Ovary (tissue), 9 donors: ENCODE measurements around the gene TRAM2. TPM values are rescaled to one million over a fixed set of nuclear protein-coding genes. Genes with fewer than 3 reads are reported as not detected.

ENCODE experiments used
- DNase-seq, 5 donors: peaks; one replicate each; pipeline ENCODE4 v3.0.0-alpha.2; 2019 to 2020
- H3K27ac ChIP-seq, 2 donors: fragments of 200-600 bp; one replicate each; pipeline versions ENCODE4 v1.5.1 to v1.8.0; 2019 to 2022
- H3K27me3 ChIP-seq: fragments of 200-600 bp; one replicate; pipeline ENCODE4 v1.8.0; 2022
- H3K36me3 ChIP-seq: fragments of 200-600 bp; sonication (generic); one replicate; pipeline ENCODE4 v1.5.1; 2019
- H3K4me1 ChIP-seq: one replicate; pipeline ENCODE4 v1.8.1; 2013; ENCODE audit warnings: mild to moderate bottlenecking, moderate library complexity; ENCODE audit not compliant: insufficient read depth
- H3K4me3 ChIP-seq: fragments of 200-600 bp; sonication (generic); one replicate; pipeline ENCODE4 v1.5.1; 2017
- H3K9me3 ChIP-seq, 2 donors: fragments of 200-600 bp in 1 of 2; sonication (generic) in 1 of 2; one replicate each; pipeline versions ENCODE4 v1.5.1 to v1.8.1; 2013 to 2019; ENCODE audit warnings: mild to moderate bottlenecking in 1 of 2, moderate library complexity in 1 of 2
- CTCF ChIP-seq, 3 donors: fragments of 450-650 bp in 2 of 3; fragments of 200-600 bp in 1 of 3; IDR thresholded peaks; one replicate each; pipeline versions ENCODE4 v1.5.1 to v1.8.0; 2016 to 2022; ENCODE audit warnings: antibody characterized with exemption in 3 of 3, mild to moderate bottlenecking in 1 of 3
- EP300 ChIP-seq: sonication (generic); formaldehyde crosslinking; IDR thresholded peaks from one replicate; pipeline ENCODE4 v1.6.1; 2017; ENCODE audit warnings: antibody characterized with exemption
- POLR2A ChIP-seq: fragments of 450-650 bp; IDR thresholded peaks from one replicate; pipeline ENCODE4 v1.6.1; 2017; ENCODE audit warnings: antibody characterized with exemption, mild to moderate bottlenecking, moderate library complexity
- WGBS, 3 donors: extraction: QIAGEN DNeasy Blood & Tissue Kit in 1 of 3; methylation state at CpG; one replicate each; pipeline versions ENCODE4 v1.1.5 to v1.1.7; 2013 to 2017; 5-methylcytosine and 5-hydroxymethylcytosine counted together
- intact Hi-C, 4 donors: fragments of 100-400 bp; cut with DNase I; formaldehyde crosslinking; loops; one replicate each; pipeline versions ENCODE4 v1.11.0 to v1.15.1; 2022 to 2023
- polyA plus RNA-seq, 2 donors: library from polyadenylated mRNA; stranded (reverse); fragments of 200-250 nt in 1 of 2; fragments of 350-450 nt in 1 of 2; fragmentation: Illumina TruSeq in 1 of 2; extraction: RNeasy Lipid Tissue Mini Kit (QIAGEN cat#74804) in 1 of 2; gene quantifications; one replicate each; pipeline ENCODE4 v1.2.3, GENCODE V29; 2013 to 2014
- total RNA-seq, 7 donors: library from RNA; depleted of rRNA in 2 of 7; stranded (reverse); fragments of >200 nt in 2 of 7; fragmentation: NEBNext Ultra II Directional in 3 of 7; extraction: Animal tissue kit (Norgen Biotek cat#: 25700) in 3 of 7; gene quantifications; one replicate each; pipeline versions ENCODE4 v1.1.0 to v1.2.4, GENCODE V29; 2016 to 2023
- donor health status: DM: no; HTN: no; CAD: no; lungs with moderate emphysema.
- donor health status: DM: no; HTN: no; CAD: no.
- donor health status: Bipolar disorder and iron deficiency.
- donor health status: DM: yes; HTN: yes; CAD: no.
- donor health status: DM: no; HTN: no; CAD: no.
- donor health status: DM: yes; HTN: yes; CAD: no.

The TRAM2 gene
- total and polyA plus RNA-seq, 9 donors, result 7.7 to 36.9 (median 22.0) TPM

- H3K4me3 ChIP-seq, result no peak overlapping the region
- no peaks in the 10 kb centered on the region for H3K9me3 ChIP-seq
- H3K27ac ChIP-seq, result no peak overlapping the region
- H3K36me3 ChIP-seq, result no peaks in the 10 kb centered on the region
- intact Hi-C loops, result no loop called here
- H3K4me1 ChIP-seq, result peaks cover 29% of the 10 kb centered on the region
- TF ChIP-seq CTCF (IDR thresholded peaks at IDR 0.05), result no peak
- DNase-seq, result no peak
- WGBS, 3 donors, result 85 to 93% (median 89%) methylated on average over 2 of the region's 2 CpGs
- H3K27me3 ChIP-seq, result no peaks in the 10 kb centered on the region
Observed at GRCh38 chr6:52553719-52554118, 23.1 kb downstream of the TRAM2 start.

- Histone ChIP-seq H3K9me3 (no peaks in the 10 kb centered on the region), H3K27ac (no peak overlapping the region), H3K4me1 (peaks cover 27% of the 10 kb centered on the region), H3K4me3 (no peak overlapping the region), H3K27me3 (no peaks in the 10 kb centered on the region), H3K36me3 (no peaks in the 10 kb centered on the region)
- no peak for DNase-seq
- 89 to 100% (median 98%) methylated on average over 1 of the region's 1 CpG for WGBS, 3 donors
- intact Hi-C loops, result no loop called here
- TF ChIP-seq POLR2A (no peak), CTCF (IDR thresholded peaks at IDR 0.05) (no peak), EP300 (no peak)
Observed at GRCh38 chr6:52553158-52553557, 23.7 kb downstream of the TRAM2 start.

- intact Hi-C loops, result no loop called here
- H3K36me3 ChIP-seq, result no peaks in the 10 kb centered on the region
- no peak overlapping the region for H3K4me3 ChIP-seq
- H3K4me1 ChIP-seq, result peaks cover 28% of the 10 kb centered on the region
- WGBS, 3 donors, result 19 to 23% (median 19%) methylated on average over 6 of the region's 6 CpGs
- H3K27me3 ChIP-seq, result no peaks in the 10 kb centered on the region
- H3K9me3 ChIP-seq, result no peaks in the 10 kb centered on the region
- TF ChIP-seq POLR2A, result no peak
- no peak for TF ChIP-seq CTCF (IDR thresholded peaks at IDR 0.05)
- H3K27ac ChIP-seq, result peak overlapping the region in 1 of 2 donors; percentile 51
- no peak for DNase-seq
Observed at GRCh38 chr6:52552278-52552643, 24.6 kb downstream of the TRAM2 start.

GRCh38 chr6:52551483-52552277 lies 25.2 kb downstream of the TRAM2 start:
- Histone ChIP-seq H3K9me3 (no peaks in the 10 kb centered on the region), H3K4me1 (peaks cover 29% of the 10 kb centered on the region), H3K36me3 (no peaks in the 10 kb centered on the region), H3K4me3 (no peak overlapping the region), H3K27me3 (no peaks in the 10 kb centered on the region), H3K27ac (peak overlapping the region in 1 of 2 donors; percentile 51)
- DNase-seq, result peak in 4 of 5 donors; percentile 35 to 77 (median 50)
- 4 to 5% (median 4%) methylated on average over 13 of the region's 13 CpGs for WGBS, 3 donors
- TF ChIP-seq EP300, result no peak
- no peak for TF ChIP-seq CTCF (IDR thresholded peaks at IDR 0.05)
- TF ChIP-seq POLR2A, result no peak
- intact Hi-C loops, result no loop called here
